NCI-H82 treated with DMSO at 0.1 percent for 48 hours (cell line): ENCODE results near the gene ANKRD13C.
"Not testable (repeated sequence)": the region's sequence is repeated elsewhere in the genome, so short reads cannot be mapped to it uniquely, and the experiment has no call there.

Experiments
- DNase-seq: peaks from one replicate; lab custom pipeline; 2025; ENCODE audit not compliant: unreplicated experiment; lab: John Stamatoyannopoulos, UW

The ANKRD13C gene

GRCh38 chr1:70360321-70360720, 5.8 kb upstream of the ANKRD13C start:
- no peak for DNase-seq

GRCh38 chr1:70358921-70359564, 4.5 kb upstream of the ANKRD13C start:
- DNase-seq, result no peak

- no peak for DNase-seq
Observed at GRCh38 chr1:70355920-70356319, 1.4 kb upstream of the ANKRD13C start.

GRCh38 chr1:70355111-70355407, 537 bp upstream of the ANKRD13C start:
- no peak for DNase-seq

- DNase-seq, result peak; percentile 9
Observed at GRCh38 chr1:70353601-70354331, 756 bp downstream of the ANKRD13C start.

- no peak for DNase-seq
Observed at GRCh38 chr1:70353044-70353443, 1.5 kb downstream of the ANKRD13C start.

GRCh38 chr1:70349799-70350198, 4.7 kb downstream of the ANKRD13C start:
- DNase-seq, result not testable (repeated sequence)

GRCh38 chr1:70348399-70349165, 5.9 kb downstream of the ANKRD13C start:
- no peak for DNase-seq

- DNase-seq, result not testable (repeated sequence)
Observed at GRCh38 chr1:70339644-70340043, 14.9 kb downstream of the ANKRD13C start.

GRCh38 chr1:70336050-70336449, 18.5 kb downstream of the ANKRD13C start:
- DNase-seq, result no peak

GRCh38 chr1:70334436-70334835, 20.1 kb downstream of the ANKRD13C start:
- no peak for DNase-seq

- no peak for DNase-seq
Observed at GRCh38 chr1:70333245-70333644, 21.3 kb downstream of the ANKRD13C start.

GRCh38 chr1:70331962-70332361, 22.6 kb downstream of the ANKRD13C start:
- DNase-seq, result no peak

- DNase-seq, result no peak
Observed at GRCh38 chr1:70327306-70328076, 27.0 kb downstream of the ANKRD13C start.

- DNase-seq, result no peak
Observed at GRCh38 chr1:70324683-70325082, 29.8 kb downstream of the ANKRD13C start.

- no peak for DNase-seq
Observed at GRCh38 chr1:70319750-70320149, 34.8 kb downstream of the ANKRD13C start.

GRCh38 chr1:70318191-70318590, 36.3 kb downstream of the ANKRD13C start:
- DNase-seq, result no peak

- no peak for DNase-seq
Observed at GRCh38 chr1:70317087-70317486, 37.4 kb downstream of the ANKRD13C start.

- no peak for DNase-seq
Observed at GRCh38 chr1:70315782-70316181, 38.7 kb downstream of the ANKRD13C start.

GRCh38 chr1:70314706-70315304, 39.7 kb downstream of the ANKRD13C start:
- no peak for DNase-seq

GRCh38 chr1:70311369-70311768, 43.2 kb downstream of the ANKRD13C start:
- no peak for DNase-seq
